Activated naive CD4-positive, alpha-beta T cell treated with anti-CD3 and anti-CD28 coated beads, Interleukin-2, amount 10 ng/mL, durations not matched to agents 7 days and 5 days (primary cell): ENCODE results near the gene TMEM143.
A peak's percentile ranks its signal among the peaks of the same experiment; 100 is the strongest.
"Not testable (repeated sequence)": the region's sequence is repeated elsewhere in the genome, so short reads cannot be mapped to it uniquely, and the experiment has no call there.

ENCODE experiments used
- CTCF ChIA-PET: fragments of 350-600 bp; sonication (Branson Sonifier 250); formaldehyde crosslinking; loops from one replicate; lab custom pipeline; 2021; ENCODE audit warnings: antibody characterized with exemption; lab: Charles Lee
- DNase-seq: peaks from one replicate; pipeline ENCODE4 v3.0.0-alpha.2; 2020
- H3K27ac Mint-ChIP-seq: one replicate; pipeline ENCODE4 v1.8.0; 2021; ENCODE audit warnings: mild to moderate bottlenecking, moderate library complexity, mixed read lengths
- H3K27me3 Mint-ChIP-seq: one replicate; pipeline ENCODE4 v1.8.0; 2021; ENCODE audit warnings: mild to moderate bottlenecking, mixed read lengths
- H3K36me3 Mint-ChIP-seq: one replicate; pipeline ENCODE4 v1.8.0; 2021; ENCODE audit warnings: mixed read lengths
- H3K4me1 Mint-ChIP-seq: one replicate; pipeline ENCODE4 v1.8.0; 2021; ENCODE audit warnings: mixed read lengths
- H3K4me3 Mint-ChIP-seq: one replicate; pipeline ENCODE4 v1.8.0; 2021; ENCODE audit warnings: mild to moderate bottlenecking, moderate library complexity, mixed read lengths
- H3K9me3 Mint-ChIP-seq: one replicate; pipeline ENCODE4 v1.8.0; 2021; ENCODE audit warnings: mixed read lengths

Gene TMEM143

GRCh38 chr19:48296963-48297734 is 66.6 kb downstream of the TMEM143 start:
- Mint-ChIP-seq H3K27me3 (peaks cover 21% of the 10 kb centered on the region), H3K27ac (no peak overlapping the region), H3K4me3 (no peak overlapping the region), H3K4me1 (no peaks in the 10 kb centered on the region), H3K36me3 (no peaks in the 10 kb centered on the region), H3K9me3 (no peaks in the 10 kb centered on the region)
- no peak for DNase-seq
- CTCF ChIA-PET = interaction anchor here (1.2 kb wide), 1 partner anchor 12 kb away, joined by 4 read pairs; no protein-coding TSS in a partner anchor

GRCh38 chr19:48295458-48295857 is 68.3 kb downstream of the TMEM143 start:
- CTCF ChIA-PET = no interaction called here
- no peak overlapping the region for H3K27ac Mint-ChIP-seq
- no peaks in the 10 kb centered on the region for H3K9me3 Mint-ChIP-seq
- peaks cover 31% of the 10 kb centered on the region for H3K27me3 Mint-ChIP-seq
- no peak for DNase-seq
- H3K4me1 Mint-ChIP-seq = peaks cover 7% of the 10 kb centered on the region
- H3K36me3 Mint-ChIP-seq = no peaks in the 10 kb centered on the region
- no peak overlapping the region for H3K4me3 Mint-ChIP-seq

GRCh38 chr19:48292798-48293197 is 70.9 kb downstream of the TMEM143 start:
- H3K27ac Mint-ChIP-seq = no peak overlapping the region
- H3K9me3 Mint-ChIP-seq = no peaks in the 10 kb centered on the region
- peaks cover 30% of the 10 kb centered on the region for H3K27me3 Mint-ChIP-seq
- H3K4me1 Mint-ChIP-seq = peaks cover 7% of the 10 kb centered on the region
- H3K36me3 Mint-ChIP-seq = no peaks in the 10 kb centered on the region
- DNase-seq = no peak
- H3K4me3 Mint-ChIP-seq = no peak overlapping the region
- CTCF ChIA-PET = interaction anchor here (1.6 to 6.0 kb wide), 2 partner anchors 25 to 28 kb away, joined by 7 to 43 read pairs; partner anchors contain the start of gene ZNF114

- H3K27ac Mint-ChIP-seq, H3K9me3 Mint-ChIP-seq, H3K36me3 Mint-ChIP-seq, H3K4me1 Mint-ChIP-seq, DNase-seq: not testable (repeated sequence)
- CTCF ChIA-PET = interaction anchor here (0.7 to 6.0 kb wide), 5 partner anchors 18 to 320 kb away, joined by 3 to 43 read pairs (median 4); partner anchors contain the start of gene ZNF114
- peak overlapping the region; percentile 68 for H3K4me3 Mint-ChIP-seq
- H3K27me3 Mint-ChIP-seq = peaks cover 26% of the 10 kb centered on the region
Measured at GRCh38 chr19:48291489-48291815, 72.3 kb downstream of the TMEM143 start.

- no peaks in the 10 kb centered on the region for H3K36me3 Mint-ChIP-seq
- DNase-seq = peak; percentile 69
- H3K9me3 Mint-ChIP-seq = peaks cover 10% of the 10 kb centered on the region
- CTCF ChIA-PET = interaction anchor here (0.6 to 6.0 kb wide), 7 partner anchors 18 to 329 kb away, joined by 3 to 43 read pairs (median 3); partner anchors contain the start of gene ZNF114
- peaks cover 7% of the 10 kb centered on the region for H3K4me1 Mint-ChIP-seq
- H3K27ac Mint-ChIP-seq = peak overlapping the region; percentile 37
- H3K4me3 Mint-ChIP-seq = peak overlapping the region; percentile 68
- peaks cover 25% of the 10 kb centered on the region for H3K27me3 Mint-ChIP-seq
Measured at GRCh38 chr19:48290771-48291488, 72.8 kb downstream of the TMEM143 start.

GRCh38 chr19:48290401-48290770 is 73.4 kb downstream of the TMEM143 start:
- CTCF ChIA-PET = interaction anchor here (0.6 to 6.0 kb wide), 5 partner anchors 19 to 328 kb away, joined by 3 to 43 read pairs (median 3); partner anchors contain the start of gene ZNF114
- H3K27ac Mint-ChIP-seq = no peak overlapping the region
- H3K36me3 Mint-ChIP-seq = no peaks in the 10 kb centered on the region
- peaks cover 25% of the 10 kb centered on the region for H3K27me3 Mint-ChIP-seq
- H3K9me3 Mint-ChIP-seq = peaks cover 13% of the 10 kb centered on the region
- no peak for DNase-seq
- peaks cover 7% of the 10 kb centered on the region for H3K4me1 Mint-ChIP-seq
- H3K4me3 Mint-ChIP-seq = no peak overlapping the region

GRCh38 chr19:48287748-48288147 is 76.0 kb downstream of the TMEM143 start:
- H3K4me1 Mint-ChIP-seq = peaks cover 7% of the 10 kb centered on the region
- no peak overlapping the region for H3K27ac Mint-ChIP-seq
- H3K27me3 Mint-ChIP-seq = peaks cover 29% of the 10 kb centered on the region
- H3K9me3 Mint-ChIP-seq = peaks cover 20% of the 10 kb centered on the region
- no peak overlapping the region for H3K4me3 Mint-ChIP-seq
- H3K36me3 Mint-ChIP-seq = no peaks in the 10 kb centered on the region
- DNase-seq = no peak
- CTCF ChIA-PET = interaction anchor here (0.6 to 1.4 kb wide), 3 partner anchors 8 to 26 kb away, joined by 3 to 4 read pairs (median 4); no protein-coding TSS in a partner anchor

GRCh38 chr19:48284896-48285295 is 78.8 kb downstream of the TMEM143 start:
- no peaks in the 10 kb centered on the region for H3K36me3 Mint-ChIP-seq
- H3K4me1 Mint-ChIP-seq = no peaks in the 10 kb centered on the region
- H3K27me3 Mint-ChIP-seq = peaks cover 14% of the 10 kb centered on the region
- H3K9me3 Mint-ChIP-seq = peaks cover 20% of the 10 kb centered on the region
- CTCF ChIA-PET = interaction anchor here (2.3 kb wide), 1 partner anchor 13 kb away, joined by 4 read pairs; no protein-coding TSS in a partner anchor
- no peak overlapping the region for H3K27ac Mint-ChIP-seq
- no peak overlapping the region for H3K4me3 Mint-ChIP-seq
- DNase-seq = no peak

GRCh38 chr19:48283908-48284307 is 79.8 kb downstream of the TMEM143 start:
- peaks cover 14% of the 10 kb centered on the region for H3K27me3 Mint-ChIP-seq
- no peak overlapping the region for H3K4me3 Mint-ChIP-seq
- no peaks in the 10 kb centered on the region for H3K36me3 Mint-ChIP-seq
- H3K4me1 Mint-ChIP-seq = no peaks in the 10 kb centered on the region
- no peak overlapping the region for H3K27ac Mint-ChIP-seq
- CTCF ChIA-PET = interaction anchor here (2.3 kb wide), 1 partner anchor 14 kb away, joined by 4 read pairs; no protein-coding TSS in a partner anchor
- peaks cover 20% of the 10 kb centered on the region for H3K9me3 Mint-ChIP-seq
- no peak for DNase-seq
